ENCODE results near the gene SEMG2. TPM values are rescaled to one million over a fixed set of nuclear protein-coding genes. Genes with fewer than 3 reads are reported as not detected.

The SEMG2 gene, protein sequence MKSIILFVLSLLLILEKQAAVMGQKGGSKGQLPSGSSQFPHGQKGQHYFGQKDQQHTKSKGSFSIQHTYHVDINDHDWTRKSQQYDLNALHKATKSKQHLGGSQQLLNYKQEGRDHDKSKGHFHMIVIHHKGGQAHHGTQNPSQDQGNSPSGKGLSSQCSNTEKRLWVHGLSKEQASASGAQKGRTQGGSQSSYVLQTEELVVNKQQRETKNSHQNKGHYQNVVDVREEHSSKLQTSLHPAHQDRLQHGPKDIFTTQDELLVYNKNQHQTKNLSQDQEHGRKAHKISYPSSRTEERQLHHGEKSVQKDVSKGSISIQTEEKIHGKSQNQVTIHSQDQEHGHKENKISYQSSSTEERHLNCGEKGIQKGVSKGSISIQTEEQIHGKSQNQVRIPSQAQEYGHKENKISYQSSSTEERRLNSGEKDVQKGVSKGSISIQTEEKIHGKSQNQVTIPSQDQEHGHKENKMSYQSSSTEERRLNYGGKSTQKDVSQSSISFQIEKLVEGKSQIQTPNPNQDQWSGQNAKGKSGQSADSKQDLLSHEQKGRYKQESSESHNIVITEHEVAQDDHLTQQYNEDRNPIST
- not detected for polyA plus RNA-seq

DNA sequence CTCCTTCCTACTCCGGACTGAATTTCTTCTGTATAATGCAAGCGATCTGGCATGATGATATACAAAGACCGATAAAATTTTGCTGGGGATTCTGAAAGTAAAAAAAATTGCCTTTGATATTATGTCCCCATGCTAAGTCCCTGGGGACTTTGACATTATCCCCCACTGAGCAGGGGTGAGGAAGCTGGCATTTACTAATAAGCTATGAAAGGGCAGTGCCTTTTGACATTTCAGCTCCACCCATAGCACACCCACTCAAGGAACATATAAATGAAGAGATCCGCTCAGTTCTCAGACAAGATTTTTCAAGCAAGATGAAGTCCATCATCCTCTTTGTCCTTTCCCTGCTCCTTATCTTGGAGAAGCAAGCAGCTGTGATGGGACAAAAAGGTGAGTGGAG, at the start of gene SEMG2:
Gene SEMG2, plus strand, starts transcription at position 298 of the 400 bp plus-strand sequence. Its CDS starts 17 bp downstream, at position 315.
- WGBS, 3 donors: 84 to 92% (median 92%) methylated on average over 4 of the region's 4 CpGs

DNA sequence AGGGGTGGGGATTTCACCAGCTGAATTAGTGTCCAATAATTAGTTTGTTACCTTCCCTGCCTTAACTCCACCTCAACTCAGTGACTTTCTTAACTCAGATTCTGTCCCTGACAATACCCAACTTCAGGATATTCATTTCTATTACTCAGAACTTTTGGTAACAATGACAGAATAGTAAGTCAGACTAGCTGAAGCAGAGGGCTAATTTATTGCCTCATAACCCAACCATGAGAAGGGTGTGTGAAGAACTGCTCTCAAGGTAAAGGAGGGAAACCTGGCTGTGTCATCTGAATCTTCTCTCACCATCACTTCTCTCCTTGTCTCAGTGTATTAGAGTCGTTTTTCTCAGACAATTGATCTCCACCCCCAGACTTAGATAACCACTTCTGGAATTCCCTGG, 47.7 kb upstream of the SEMG2 start:
- 22 to 35% (median 24%) methylated on average over 1 of the region's 1 CpG for WGBS, 3 donors

More for the DNA sequence above, at the start of gene SEMG2:
- H3K27ac ChIP-seq (ENCODE audit: low read depth, low read length): no peak within 1 kb of the TSS

DNA sequence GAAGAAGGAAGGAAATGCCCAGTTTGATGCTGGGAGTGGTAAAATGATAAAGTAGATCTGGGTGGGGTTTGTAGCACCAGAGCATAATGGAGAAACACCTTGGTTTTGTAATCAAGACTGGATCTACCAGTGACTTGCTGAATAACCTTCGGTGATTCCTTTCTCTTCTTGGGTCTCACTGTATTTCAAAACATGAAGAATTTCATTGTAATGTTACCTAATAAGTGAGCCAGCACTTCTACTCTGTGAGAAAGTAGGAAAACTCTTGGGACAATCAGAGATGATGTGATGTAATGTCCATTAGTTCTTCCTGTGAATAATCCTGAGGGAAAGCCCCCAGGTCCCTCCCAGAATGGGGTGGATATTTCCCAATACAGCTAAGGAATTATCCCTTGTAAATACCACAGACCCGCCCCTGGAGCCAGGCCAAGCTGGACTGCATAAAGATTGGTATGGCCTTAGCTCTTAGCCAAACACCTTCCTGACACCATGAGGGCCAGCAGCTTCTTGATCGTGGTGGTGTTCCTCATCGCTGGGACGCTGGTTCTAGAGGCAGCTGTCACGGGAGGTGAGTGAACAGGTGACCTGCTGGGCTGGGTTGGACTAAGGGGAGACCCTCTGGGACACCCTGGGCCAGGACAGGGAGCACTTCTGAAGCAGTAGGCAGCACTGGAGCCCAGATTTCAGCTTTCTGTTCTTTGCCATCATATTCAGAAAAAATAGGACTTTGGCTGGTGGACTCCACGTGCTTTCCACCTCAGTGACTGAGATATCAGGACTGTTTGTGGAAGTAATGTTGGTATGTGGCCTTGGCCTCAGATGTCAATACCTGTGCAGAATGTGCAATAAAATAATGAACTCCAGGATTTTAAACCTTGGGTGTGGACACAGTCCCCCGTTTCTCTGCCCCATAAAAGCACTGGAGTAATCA, 46.5 kb upstream of the SEMG2 start, which contains the start of gene PI3:
Gene PI3, plus strand, starts transcription at position 469 of the 931 bp plus-strand sequence. Its CDS starts 21 bp downstream, at position 490.
- no peak within 1 kb of the TSS for H3K27ac ChIP-seq (ENCODE audit: low read depth, low read length)
- WGBS, 3 donors: 59 to 60% (median 60%) methylated on average over 8 of the region's 8 CpGs

More for the DNA sequence above, 47.7 kb upstream of the SEMG2 start:
- H3K27ac ChIP-seq (ENCODE audit: low read depth, low read length): no peak overlapping the region

DNA sequence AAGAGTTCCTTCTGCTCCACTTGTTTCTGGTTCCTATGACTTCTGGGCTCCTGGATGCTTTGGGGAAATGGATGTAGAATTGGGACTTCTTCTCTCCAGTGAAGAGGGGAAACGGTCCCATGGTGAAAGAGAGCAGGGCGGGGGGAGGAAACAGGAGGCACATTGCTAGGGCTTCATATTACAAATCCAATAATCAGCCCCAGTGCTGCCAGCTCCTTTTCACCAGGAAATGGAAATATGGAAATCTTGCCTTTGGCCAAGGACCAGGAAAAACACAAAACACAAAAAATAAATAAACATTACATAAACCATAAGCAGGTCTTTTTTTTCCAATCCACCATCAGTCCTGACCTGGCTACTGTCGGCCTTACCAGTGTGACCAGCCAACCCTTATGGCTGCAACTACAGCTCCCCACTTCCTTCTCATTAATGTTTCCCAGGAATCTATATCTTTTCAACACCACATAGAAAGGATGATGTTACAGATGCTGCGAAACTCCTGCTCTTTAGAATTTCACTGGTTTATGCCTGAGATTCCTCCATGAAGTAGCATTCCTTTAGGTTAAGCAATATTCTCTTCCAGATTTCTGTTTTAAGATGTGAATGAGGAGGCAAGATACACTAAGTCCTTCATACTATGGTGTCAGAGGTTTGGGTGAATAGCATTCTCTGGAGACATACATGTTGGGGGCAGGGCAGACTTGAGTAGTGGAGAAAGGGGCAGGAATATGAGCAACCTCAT, 44.5 kb upstream of the SEMG2 start:
- 73 to 79% (median 75%) methylated on average over 4 of the region's 4 CpGs for WGBS, 3 donors
- no peak overlapping the region for H3K27ac ChIP-seq (ENCODE audit: low read depth, low read length)

DNA sequence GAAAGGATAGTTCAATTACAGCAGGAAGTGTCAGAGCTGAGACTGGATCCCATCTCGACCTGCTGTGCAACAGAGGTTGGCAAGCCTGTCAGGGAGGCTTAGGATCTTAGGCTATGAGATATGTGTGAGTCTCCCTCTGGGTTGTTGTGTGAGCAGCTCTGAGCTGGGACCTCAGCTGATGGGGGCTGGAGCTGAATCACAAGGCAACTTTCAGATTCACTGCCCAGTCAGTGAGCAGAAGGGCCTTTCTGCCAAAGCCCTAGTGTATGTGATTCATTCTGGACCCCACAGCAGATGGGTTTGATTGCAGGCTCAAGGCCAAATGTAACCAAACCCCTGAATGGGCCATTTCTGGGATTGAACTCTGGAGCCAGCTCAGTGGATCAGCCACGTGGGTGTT, 42.0 kb upstream of the SEMG2 start:
- 41 to 53% (median 45%) methylated on average over 2 of the region's 2 CpGs for WGBS, 3 donors
- no peak overlapping the region for H3K27ac ChIP-seq (ENCODE audit: low read depth, low read length)

DNA sequence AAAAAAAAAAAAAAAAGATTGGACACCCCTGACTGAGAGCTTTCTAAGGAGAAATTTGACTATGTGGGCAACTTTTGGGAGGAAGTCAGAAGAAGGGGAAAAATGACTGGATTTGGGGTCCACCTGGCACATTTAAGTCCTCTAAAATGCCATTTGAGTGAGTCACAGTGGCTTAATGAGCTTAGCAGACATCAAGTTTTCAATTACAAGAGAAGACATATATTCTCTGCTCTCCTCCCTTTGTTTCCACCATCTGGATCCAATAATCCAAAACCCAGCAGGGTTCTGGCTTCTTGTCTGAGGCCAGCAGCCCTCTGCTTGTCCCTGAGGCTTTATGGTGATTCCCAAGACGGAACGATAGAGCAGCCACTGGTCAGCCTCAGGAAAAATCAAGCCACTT, 39.5 kb upstream of the SEMG2 start:
- 78 to 92% (median 91%) methylated on average over 2 of the region's 2 CpGs for WGBS, 3 donors
- no peak overlapping the region for H3K27ac ChIP-seq (ENCODE audit: low read depth, low read length)

DNA sequence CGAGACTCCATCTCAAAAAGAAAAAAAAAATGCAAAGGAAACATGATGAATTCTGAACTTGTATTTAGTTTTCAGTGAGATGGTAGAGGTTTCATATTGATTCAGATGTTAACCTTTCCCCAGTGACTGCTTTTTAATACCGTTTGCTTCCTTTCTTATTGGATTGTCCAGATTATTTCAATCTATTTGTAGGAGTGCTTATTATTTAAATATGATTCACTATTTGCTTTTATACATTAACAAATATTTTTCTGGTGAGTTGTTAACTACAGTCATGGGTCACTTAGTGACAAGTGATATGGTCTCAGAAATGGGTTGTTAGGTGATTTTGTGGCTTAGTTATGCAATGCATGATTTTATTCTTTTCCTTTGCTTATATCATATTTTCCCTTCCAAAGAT, 38.1 kb upstream of the SEMG2 start:
- 79 to 87% (median 84%) methylated on average over 2 of the region's 2 CpGs for WGBS, 3 donors

DNA sequence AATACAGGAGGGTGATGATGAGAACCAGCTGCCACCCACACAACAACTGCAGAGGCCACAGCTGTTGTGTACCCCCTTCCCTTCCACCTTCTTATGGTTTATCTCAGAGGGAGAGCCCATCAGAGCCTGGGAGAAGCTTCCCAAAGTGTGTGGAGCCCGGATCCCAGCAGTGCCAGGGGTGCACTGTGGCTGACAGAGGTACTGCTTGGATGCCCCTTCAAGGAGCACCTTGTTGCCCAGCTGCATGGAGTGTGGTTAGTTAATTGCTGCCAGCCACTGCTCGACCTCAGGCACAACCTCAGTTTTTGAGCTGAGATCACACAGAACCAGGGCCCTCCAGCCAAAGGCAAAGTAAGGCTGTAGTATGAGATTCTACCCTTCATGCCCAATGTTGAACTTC, 33.5 kb upstream of the SEMG2 start:
- no peak overlapping the region for H3K27ac ChIP-seq (ENCODE audit: low read depth, low read length)
- 45 to 70% (median 61%) methylated on average over 2 of the region's 2 CpGs for whole genome bisulfite sequencing, 3 donors

More for the DNA sequence above, 38.1 kb upstream of the SEMG2 start:
- no peak overlapping the region for H3K27ac ChIP-seq (ENCODE audit: low read depth, low read length)

DNA sequence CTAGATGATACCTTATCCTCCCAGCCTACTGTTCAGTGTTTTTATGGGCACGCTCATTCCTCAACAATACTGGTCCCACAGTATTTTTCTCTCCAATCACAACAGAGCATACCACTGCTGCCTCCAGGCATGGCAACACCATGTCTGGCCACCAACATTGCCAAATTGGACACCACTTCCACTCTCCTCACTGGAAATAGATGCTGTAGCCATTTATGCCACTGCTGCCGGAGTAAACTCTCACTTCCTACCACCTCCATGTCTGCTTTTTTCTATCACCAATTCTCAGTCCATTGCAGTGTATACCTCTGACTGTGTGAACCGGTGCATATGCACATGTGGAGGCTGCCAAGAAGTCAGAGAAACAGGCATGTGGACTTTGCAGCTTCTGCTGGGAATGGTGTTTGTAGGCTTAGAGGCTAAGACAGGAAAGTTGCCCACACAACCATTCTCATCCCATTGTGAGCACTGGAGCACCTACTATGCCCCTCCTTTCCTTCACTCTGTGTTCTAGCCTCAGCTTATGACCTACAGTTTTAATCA, 32.0 kb upstream of the SEMG2 start:
- 56 to 90% (median 87%) methylated on average over 3 of the region's 3 CpGs for WGBS, 3 donors
- H3K27ac ChIP-seq (ENCODE audit: low read depth, low read length): no peak overlapping the region

DNA sequence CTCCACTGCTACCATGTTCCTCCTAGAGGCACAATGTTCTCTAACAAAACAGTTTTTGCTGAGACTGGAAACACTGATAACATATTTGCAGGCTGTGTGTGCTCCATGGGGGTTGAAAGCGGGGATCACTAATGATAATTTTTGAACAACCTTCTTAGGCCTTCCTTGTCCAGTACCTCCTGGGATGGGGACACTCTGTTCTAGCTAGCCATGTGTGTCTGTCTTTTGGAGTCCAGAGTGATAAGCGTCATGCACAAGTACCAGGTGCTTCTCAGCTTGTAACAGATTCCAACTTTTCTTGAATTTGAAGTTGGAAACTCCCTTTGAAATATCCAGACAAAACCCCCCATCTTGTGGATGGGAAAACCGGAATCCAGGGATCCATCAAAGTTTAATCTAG, 31.3 kb upstream of the SEMG2 start:
- no peak overlapping the region for H3K27ac ChIP-seq (ENCODE audit: low read depth, low read length)
- WGBS, 3 donors: 86 to 88% (median 88%) methylated on average over 3 of the region's 3 CpGs

DNA sequence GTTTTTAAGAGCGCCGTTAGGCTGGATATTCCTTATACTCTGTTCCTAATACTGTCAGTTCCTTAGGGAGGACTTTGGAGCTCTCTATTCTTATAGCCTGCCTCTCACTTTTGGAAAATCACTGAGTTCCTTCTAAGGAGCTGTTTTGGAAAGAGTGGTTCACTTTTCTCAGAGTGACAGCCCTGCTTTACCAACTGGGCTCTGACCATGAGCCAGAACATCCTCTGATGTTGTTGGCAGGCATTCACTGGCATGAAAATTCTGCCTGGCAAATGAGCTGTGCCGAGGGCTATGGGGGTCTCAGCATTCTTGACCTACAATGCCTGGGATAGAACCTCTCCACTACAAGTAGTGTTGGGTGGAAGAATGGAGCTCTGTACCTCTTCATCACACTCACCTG, 29.2 kb upstream of the SEMG2 start:
- no peak overlapping the region for H3K27ac ChIP-seq (ENCODE audit: low read depth, low read length)
- 91 to 96% (median 92%) methylated on average over 3 of the region's 3 CpGs for WGBS, 3 donors

DNA sequence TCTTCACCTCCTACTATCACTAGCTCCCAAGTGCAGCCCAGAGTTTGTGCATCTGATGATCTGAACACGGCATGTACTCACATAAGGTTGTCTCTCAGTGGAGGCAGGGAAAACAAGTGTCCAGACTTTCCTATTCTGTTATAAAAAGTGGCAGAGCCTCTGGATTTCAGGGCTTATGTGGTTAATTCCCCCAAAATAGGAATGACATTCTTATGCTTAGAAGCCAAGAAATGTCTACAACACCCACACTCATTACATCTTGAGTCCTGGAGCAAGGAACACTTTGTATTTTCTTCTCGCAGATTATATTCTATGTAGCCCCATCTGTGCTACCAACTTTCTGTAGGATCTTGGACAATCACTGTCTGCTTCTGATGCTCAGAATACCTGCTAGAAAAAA, 27.8 kb upstream of the SEMG2 start:
- no peak overlapping the region for H3K27ac ChIP-seq (ENCODE audit: low read depth, low read length)
- 89 to 92% (median 91%) methylated on average over 2 of the region's 2 CpGs for WGBS, 3 donors

DNA sequence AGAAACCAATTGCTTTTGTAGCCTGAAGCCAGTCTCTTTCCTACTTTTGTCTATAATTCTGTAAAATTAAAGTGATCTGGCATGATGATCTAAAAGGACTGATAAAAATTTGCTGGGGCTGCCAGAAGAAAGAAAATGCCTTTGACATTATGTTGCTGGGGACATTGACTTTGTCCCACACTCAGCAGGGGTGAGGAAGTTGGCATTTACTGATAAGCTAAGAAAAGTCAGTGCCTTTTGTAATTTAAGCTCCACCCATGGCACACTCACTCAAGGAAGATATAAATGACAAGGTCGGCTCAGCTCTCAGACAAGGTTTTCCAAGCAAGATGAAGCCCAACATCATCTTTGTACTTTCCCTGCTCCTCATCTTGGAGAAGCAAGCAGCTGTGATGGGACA, 14.4 kb upstream of the SEMG2 start, which contains the start of gene SEMG1:
Gene SEMG1, plus strand, starts transcription at position 309 of the 400 bp plus-strand sequence. Its CDS starts 21 bp downstream, at position 330.
- 11 to 29% (median 24%) methylated on average over 1 of the region's 1 CpG for WGBS, 3 donors
- no peak within 1 kb of the TSS for H3K27ac ChIP-seq (ENCODE audit: low read depth, low read length)

DNA sequence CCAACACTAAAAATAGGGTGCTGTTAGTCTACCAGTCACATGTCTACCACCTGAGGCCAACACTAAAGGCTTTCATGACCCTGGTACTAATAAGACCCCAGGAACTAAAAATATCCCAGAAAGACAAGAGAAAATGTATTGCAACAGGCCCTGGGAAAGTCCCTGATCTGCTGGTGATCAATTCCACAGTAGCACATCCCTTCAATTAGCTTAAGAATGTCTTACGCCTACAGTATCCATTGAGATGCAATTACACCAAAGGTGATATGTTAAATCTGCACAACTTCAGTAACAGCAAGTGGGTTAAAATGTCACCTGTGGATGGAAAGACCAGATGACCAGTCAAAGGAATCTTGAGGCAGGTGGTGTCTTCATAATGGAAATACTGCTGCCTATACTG, 11.2 kb upstream of the SEMG2 start:
- H3K27ac ChIP-seq (ENCODE audit: low read depth, low read length): no peak overlapping the region
- WGBS, 3 donors: 86 to 94% (median 94%) methylated on average over 1 of the region's 1 CpG

DNA sequence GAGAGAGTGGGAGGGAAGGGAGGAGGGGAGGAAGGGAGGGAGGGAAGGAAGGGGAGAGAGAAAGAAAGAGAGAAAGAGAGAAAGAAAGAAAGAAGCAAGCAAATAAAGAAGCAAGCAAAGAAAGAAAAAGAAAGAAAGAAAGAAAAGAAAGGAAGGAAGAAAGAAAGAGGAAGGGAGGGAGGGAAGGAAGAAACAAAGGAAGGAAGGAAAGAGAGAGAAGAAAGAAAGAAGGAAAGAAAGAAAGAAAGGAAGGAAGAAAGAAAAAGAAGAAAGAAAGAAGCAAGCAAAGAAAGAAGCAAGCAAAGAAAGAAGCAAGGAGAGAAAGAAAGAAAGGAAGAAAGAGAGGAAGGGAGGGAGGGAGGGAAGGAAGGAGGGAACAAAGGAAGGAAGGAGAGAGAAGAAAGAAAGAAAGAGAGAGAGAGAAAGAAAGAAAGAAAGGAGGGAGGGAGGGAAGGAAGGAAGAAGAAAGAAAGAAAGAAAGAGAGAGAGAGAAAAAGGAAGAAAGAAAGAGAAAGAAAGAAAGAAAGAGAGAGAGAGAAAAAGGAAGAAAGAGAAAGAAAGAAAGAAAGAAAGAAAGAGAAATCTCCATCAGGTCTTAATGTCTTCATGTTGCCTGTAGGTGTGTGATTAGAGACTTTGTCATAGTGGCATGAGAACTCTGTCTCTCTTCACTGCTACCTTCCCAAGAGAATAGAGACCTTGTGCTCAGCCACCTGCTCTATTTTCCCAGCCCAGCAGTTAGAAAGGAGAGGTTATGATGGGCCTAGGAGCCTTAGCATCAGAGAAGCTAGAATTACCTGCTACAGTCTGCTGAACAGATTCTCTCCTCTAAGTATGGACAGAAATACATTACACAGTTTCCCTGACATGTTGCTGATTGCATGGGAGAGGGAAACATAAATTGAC, 9.4 kb upstream of the SEMG2 start:
- no peak overlapping the region for H3K27ac ChIP-seq (ENCODE audit: low read depth, low read length)

DNA sequence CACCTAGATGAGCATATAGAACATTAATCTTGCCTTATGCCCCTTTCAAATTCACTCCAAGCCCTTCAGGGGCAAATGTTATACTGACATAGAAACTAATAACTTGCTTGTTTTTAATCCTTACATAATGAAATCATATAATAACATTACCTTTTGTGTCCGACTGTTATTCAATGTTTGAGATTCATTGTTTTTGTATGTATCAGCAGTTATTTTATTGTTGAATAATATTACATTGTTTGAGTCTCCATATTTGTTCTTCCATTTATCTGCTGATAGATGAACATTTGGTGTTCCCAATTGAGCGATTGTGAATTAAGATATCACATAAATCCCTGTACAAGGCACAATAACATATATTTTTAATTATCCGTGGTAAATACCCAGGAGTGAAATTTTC, 8.3 kb upstream of the SEMG2 start:
- no peak overlapping the region for H3K27ac ChIP-seq (ENCODE audit: low read depth, low read length)
- 87 to 89% (median 89%) methylated on average over 3 of the region's 3 CpGs for WGBS, 3 donors

DNA sequence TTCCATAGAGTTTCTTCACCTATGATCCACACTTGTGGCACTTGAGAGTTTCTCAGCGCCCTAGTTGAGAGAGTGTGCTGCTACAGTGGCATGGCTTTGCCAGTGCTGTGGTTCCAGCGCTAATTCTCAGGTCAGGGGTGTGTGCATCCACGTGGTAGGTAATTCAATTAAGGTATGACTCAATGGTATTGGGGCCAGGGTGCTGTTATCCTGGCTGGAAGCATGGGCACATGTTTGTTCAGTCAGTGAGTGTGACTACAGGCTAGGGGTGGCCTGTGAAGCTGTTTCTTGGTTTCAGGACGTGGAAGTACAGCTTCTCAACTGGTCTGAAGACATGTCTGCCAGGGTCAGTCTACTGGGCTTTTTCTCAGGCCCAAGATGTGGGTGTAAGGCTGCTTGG, 3.0 kb upstream of the SEMG2 start:
- 67 to 74% (median 74%) methylated on average over 4 of the region's 4 CpGs for WGBS, 3 donors
- no peak overlapping the region for H3K27ac ChIP-seq (ENCODE audit: low read depth, low read length)
